Activated CD4-positive, alpha-beta T cell treated with anti-CD3 and anti-CD28 coated beads, Interleukin-2, amount 50 U/mL, for 4 hours (primary cell): ENCODE data around the gene CDH4.

Source experiments
- DNase-seq, 2 experiments: peaks; one replicate each; pipeline ENCODE4 v3.0.0-alpha.2; 2020

CDH4 gene

GRCh38 chr20:61818746-61819573 is 566.9 kb downstream of the CDH4 start:
- DNase-seq: no peak

DNA sequence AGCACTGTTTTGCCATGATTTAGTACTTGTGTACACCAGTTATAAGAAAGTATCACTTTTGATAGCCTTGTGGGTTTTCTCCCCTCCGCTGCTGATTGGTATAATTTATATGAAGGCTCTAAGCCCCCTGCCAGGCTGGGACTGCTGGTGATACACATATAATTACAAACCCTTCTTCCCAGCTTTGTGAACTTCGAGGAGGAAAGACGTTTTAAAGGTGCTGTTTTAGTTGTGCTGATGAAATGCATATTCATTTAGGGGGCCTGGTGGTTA is 567.4 kb downstream of the CDH4 start:
- no peak for DNase-seq

- DNase-seq: no peak
Observed at GRCh38 chr20:61819921-61820825, 568.1 kb downstream of the CDH4 start.

- DNase-seq: no peak
Observed at GRCh38 chr20:61821735-61822134, 569.7 kb downstream of the CDH4 start.

GRCh38 chr20:61822396-61822795 is 570.3 kb downstream of the CDH4 start:
- DNase-seq: no peak

DNA sequence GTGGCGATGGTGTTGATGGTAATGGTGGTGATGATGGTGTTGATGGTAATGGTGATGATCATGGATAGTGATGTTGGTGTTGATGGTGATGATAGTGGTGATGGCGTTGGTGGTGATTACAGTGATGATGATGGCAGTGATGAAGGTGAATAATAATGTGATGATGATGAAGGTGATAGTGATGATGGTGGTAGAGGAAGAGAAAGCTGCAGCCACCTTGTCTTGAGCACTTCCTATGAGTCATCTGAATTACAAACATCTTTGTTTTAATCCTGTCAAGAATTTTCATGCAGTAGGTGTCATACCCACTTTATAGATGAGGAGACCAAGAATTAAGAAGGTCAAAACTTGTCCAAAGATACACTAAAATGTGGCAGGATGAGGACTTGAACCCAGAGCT is 571.2 kb downstream of the CDH4 start:
- DNase-seq: no peak

DNA sequence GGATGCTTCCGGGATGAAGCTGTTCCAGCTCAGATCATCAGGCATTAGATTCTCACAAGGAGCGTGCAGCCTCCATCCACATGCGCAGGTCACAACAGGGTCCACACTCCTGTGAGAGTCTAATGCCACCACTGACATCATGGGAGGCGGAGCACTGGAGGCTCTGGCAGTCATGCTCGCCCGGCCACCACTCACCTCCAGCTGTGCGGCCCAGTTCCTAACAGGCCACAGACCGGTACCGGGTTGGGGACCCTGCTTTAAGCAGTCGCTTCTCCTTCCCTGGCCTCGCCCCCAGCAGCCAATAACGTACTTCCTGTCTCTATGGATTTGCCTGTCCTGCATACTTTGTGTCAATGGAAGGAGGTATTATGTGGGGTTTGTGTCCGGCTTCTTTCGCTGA is 576.8 kb downstream of the CDH4 start:
- DNase-seq: no peak

- no peak for DNase-seq
Observed at GRCh38 chr20:61829526-61829925, 577.5 kb downstream of the CDH4 start.

DNA sequence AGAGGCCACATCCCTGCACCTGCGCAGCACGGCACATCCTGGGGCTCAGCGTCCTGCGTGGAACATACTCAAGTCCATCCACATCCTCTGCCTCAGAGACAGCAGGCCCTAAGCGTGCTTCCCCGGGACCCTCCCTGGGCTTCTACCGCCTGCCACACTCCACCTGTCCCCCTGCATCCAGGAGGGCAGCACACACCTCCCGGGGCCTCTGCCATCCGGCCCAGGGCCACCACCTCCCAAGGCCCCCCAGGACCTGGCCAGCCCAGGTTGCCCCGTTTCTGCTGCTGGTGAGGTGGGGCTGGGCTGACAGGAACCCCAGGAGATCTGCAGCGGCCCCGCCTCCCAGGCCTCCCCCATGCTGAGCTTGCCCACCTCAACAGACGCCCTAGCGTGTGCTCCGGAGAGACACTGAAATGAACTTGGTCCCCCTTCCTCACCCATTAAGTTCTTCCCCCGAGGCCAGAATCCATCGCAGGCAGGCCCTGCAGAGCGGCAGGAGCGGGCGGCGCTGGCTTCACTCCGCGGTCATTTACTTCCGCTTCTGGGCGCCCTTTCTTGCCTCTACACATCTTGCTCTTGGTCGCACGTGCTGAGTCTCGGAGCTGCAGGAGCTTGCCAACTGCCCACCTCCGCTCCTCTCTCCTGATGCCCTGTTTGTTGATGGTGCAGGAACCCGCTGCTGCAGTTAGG is 578.3 kb downstream of the CDH4 start:
- DNase-seq: no peak

DNA sequence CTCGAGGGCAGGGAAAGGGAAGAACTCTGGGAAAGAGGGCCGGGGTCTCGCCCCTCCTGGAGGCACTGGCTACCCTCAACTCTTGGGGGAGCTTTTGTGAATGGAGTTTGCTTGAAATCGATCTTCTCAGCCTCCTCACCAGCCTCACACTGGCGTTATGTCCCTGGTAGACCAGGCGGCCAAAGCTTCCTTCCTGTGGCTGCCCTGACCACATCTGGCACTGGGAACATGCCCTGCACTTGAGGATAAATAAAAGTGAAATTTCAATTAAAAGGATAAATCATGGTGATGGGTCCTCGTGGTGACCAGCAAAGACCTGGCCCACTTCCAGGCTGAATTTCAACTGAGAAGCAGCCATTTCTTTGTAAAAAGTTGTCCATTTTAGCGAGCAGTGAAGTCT is 578.9 kb downstream of the CDH4 start:
- no peak for DNase-seq

GRCh38 chr20:61832181-61832580 is 580.1 kb downstream of the CDH4 start:
- DNase-seq: no peak

DNA sequence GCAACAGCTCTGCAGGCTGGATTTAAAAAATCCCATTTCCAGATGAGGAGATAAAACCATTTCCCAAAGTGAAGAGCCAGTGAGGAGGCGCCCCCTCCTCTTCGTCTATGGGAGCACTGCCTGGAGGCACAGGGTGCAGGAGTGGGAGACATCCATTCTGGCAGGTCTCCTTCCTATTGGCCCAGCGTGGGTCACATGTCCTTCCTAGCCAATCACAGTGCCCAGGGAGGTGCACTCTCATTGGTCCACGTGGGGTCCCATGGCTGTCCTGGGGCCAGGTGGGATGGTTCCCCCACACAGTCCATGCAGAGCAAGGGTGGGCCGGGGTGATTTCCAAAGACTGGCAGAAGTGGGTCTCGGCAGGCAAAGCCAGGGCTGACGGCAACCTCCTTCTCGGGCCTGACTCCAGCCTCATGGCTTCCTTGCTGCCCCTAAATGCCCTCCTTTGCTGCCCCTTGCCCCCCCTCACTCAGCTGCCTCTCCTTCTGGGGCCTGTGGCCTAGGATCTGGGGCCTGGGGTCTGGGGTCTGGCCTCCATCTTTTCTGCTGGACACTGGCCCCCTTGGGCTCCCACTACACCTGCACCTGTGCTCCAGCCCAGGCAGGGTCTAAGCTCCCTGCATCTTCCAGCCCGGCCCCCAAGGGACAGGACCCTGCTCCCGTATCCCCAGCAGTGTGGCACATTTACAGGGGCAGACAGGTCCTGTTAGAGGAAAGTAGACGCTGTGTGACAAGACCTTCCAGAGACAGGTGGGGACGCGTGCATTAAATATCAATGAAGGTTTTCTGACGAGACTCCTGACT is 581.9 kb downstream of the CDH4 start:
- no peak for DNase-seq

DNA sequence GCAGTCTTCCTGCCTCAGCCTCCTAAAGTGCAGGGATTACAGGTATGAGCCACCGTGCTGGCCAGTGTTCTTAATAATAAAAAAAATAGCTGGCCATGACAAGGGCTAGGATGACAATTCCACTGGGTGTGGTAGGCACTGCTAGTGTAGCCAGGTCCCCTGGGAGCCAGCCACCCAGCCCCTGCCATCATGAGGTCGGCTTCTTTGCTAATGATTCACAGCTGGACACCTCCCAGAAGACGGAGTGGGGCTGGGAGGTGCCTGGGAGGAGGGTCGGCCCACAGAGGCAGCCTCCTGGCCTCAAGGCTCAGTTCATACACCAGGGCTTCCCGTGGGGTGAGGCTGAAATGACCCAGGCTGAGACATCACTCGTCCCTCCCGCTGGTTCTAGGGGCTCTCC is 583.2 kb downstream of the CDH4 start:
- DNase-seq: no peak

- DNase-seq: no peak
Observed at GRCh38 chr20:61835791-61836350, 583.8 kb downstream of the CDH4 start.

- DNase-seq: no peak
Observed at GRCh38 chr20:61837200-61837599, 585.1 kb downstream of the CDH4 start.

DNA sequence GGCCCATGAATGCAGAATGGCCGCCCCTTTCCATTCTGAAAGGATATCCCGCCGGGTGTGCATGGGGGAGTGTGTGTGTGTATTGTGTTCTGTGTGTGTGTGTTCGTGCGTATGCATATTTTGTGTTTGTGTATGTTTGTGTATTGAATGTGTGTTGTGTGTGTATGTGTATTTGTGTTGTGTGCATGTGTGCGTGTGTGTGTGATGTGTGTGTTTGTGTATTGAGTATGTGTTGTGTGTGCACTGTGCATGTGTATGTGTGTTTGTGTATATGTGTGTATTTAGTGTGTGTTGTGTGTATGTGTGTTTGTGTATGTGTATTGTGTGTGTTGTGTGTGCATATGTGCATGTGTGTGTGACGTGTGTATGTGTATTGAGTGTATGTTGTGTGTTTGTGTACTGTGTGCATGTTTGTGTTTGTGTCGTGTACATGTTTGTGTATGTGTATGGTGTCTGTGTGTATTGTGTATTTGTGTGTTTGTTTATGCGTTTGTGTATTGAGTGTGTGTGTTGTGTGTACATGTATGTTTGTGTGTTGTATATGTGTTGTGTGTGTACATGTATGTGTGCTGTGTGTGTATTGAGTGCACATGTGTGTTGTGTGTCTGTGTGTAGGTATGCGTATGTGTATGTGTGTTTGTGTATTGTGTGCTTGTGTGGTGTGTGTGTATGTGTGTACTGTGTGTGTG is 587.3 kb downstream of the CDH4 start:
- DNase-seq: no peak

- DNase-seq: no peak
Observed at GRCh38 chr20:61839912-61840778, 588.1 kb downstream of the CDH4 start.

GRCh38 chr20:61840779-61841455 is 588.9 kb downstream of the CDH4 start:
- no peak for DNase-seq

DNA sequence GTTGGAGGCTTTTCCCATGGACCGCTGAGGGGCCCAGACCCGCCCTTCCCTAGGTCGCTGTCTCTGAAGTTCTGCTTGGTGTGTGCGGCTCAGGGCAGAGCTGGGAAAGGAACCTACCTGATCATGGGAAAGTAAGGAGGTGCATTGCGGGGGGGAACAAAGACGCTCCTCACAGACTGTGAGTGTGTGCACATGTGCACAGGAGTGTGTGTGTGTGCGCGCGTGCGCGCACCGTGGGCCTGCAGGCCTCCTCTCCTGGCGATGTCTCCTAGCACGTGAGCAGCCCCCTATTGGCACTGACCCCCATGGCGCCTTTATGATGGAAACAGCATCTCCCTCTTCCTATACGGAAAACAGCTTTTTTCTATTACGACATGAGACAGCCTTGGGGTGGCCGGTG is 589.5 kb downstream of the CDH4 start:
- no peak for DNase-seq

DNA sequence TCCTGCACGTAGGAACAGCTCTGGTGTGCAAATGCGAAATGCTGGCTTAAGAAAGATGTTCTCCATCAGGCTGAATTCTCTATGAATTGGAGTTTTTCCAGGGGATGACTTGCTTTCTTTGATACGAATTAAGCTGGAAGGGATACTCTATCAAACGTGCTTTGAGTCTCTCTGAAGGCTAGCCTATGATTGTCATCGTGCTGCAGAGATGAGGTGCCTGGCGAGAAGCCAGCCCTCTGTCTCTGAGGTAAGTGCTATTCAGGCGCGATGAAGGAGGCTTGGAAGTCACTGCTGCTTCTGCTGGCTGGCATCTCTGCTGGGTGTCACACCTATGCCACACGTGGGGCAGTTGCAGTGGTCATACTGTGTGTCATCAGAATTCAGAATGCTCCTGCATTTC is 589.9 kb downstream of the CDH4 start:
- DNase-seq: no peak
